Loucy (cell line): Measurements from ENCODE around the gene PCED1B.

Experiments used
- CTCF ChIP-seq: fragments of 200-600 bp; sonication (generic); conservative IDR thresholded peaks from 2 replicates; pipeline ENCODE4 v1.5.1; 2014; ENCODE audit warnings: mild to moderate bottlenecking, antibody characterized with exemption, low read length
- EZH2phosphoT487 ChIP-seq: fragments of 200-600 bp; IDR thresholded peaks from 2 replicates; pipeline ENCODE4 v1.6.1; 2018; ENCODE audit warnings: antibody characterized with exemption, mild to moderate bottlenecking, moderate library complexity, borderline replicate concordance

GRCh38 chr12:47082796-47083621 lies 3.6 kb downstream of the PCED1B start:
- TF ChIP-seq CTCF (no peak), EZH2phosphoT487 (no peak)
